Panc1 (cell line): ENCODE results near the gene SALL4. TPM values are rescaled to one million over a fixed set of nuclear protein-coding genes. Genes with fewer than 3 reads are reported as not detected.

Experiments used
- ATAC-seq: fragments of 200-7000 bp; cut with Tn5 transposase; 2 replicates; pipeline ENCODE4 v1.9.1; 2020; ENCODE audit warnings: mild to moderate bottlenecking, moderate library complexity
- BruUV-seq: library from RNA; stranded (reverse); fragments of 400-500 nt; replicated peaks from 2 replicates; lab custom pipeline; 2021; lab: Mats Ljungman, UMichigan
- CTCF ChIA-PET: fragments of 300-600 bp; sonication (Branson Sonifier 250); formaldehyde crosslinking; loops from one replicate; lab custom pipeline; 2022; ENCODE audit warnings: antibody characterized with exemption; lab: Charles Lee
- POLR2A ChIA-PET: fragments of 300-600 bp; sonication (Branson Sonifier 250); formaldehyde crosslinking; loops from one replicate; lab custom pipeline; 2022; ENCODE audit warnings: antibody characterized with exemption; lab: Charles Lee
- DNase-seq: peaks from one replicate; pipeline ENCODE4 v3.0.0-alpha.2; 2010; ENCODE audit warnings: low read depth, low spot score
- H3K27ac ChIP-seq: 2 replicates; pipeline ENCODE4 v1.5.1; 2011; ENCODE audit warnings: mild to moderate bottlenecking, low read length, inconsistent platforms
- H3K27me3 ChIP-seq: fragments of 200-500 bp; sonication (Bioruptor generic); 2 replicates; pipeline ENCODE4 v1.6.0; 2014; ENCODE audit warnings: low read length, inconsistent platforms; ENCODE audit not compliant: control insufficient read depth, insufficient read depth
- H3K36me3 ChIP-seq: fragments of 200-500 bp; sonication (Bioruptor generic); 2 replicates; pipeline ENCODE4 v1.5.1; 2014; ENCODE audit warnings: inconsistent platforms, mild to moderate bottlenecking, low read length, moderate library complexity; ENCODE audit not compliant: control insufficient read depth, insufficient read depth
- H3K4me1 ChIP-seq: 2 replicates; pipeline ENCODE4 v1.5.1; 2011; ENCODE audit warnings: inconsistent platforms, mild to moderate bottlenecking, low read length, moderate library complexity; ENCODE audit not compliant: control insufficient read depth, insufficient read depth
- H3K4me3 ChIP-seq, 2 experiments: 2 replicates each; pipeline ENCODE4 v1.5.1; 2011 to 2012; ENCODE audit warnings: low read depth in 2 of 2, low read length in 2 of 2, mild to moderate bottlenecking in 2 of 2, inconsistent platforms in 1 of 2, moderate library complexity in 1 of 2
- H3K9me3 ChIP-seq: fragments of 200-500 bp; sonication (Bioruptor generic); 2 replicates; pipeline ENCODE4 v1.5.1; 2014; ENCODE audit warnings: low read depth, mild to moderate bottlenecking, inconsistent platforms, low read length, moderate library complexity; ENCODE audit not compliant: control insufficient read depth, insufficient read depth
- CTCF ChIP-seq: fragments of 450-650 bp; IDR thresholded peaks from 2 replicates; pipeline ENCODE4 v1.5.1; 2017; ENCODE audit warnings: mild to moderate bottlenecking
- POLR2AphosphoS5 ChIP-seq: IDR thresholded peaks from 2 replicates; pipeline ENCODE4 v1.6.1; 2012; ENCODE audit warnings: mild to moderate bottlenecking, low read depth, low read length, moderate library complexity
- SIN3A ChIP-seq: IDR thresholded peaks from 2 replicates; pipeline ENCODE4 v1.6.1; 2012; ENCODE audit warnings: low read depth, mild to moderate bottlenecking, low read length, moderate library complexity, borderline replicate concordance; ENCODE audit not compliant: insufficient read depth
- TCF7L2 ChIP-seq: IDR thresholded peaks from 2 replicates; pipeline ENCODE4 v1.6.1; 2011; ENCODE audit warnings: mild to moderate bottlenecking, low read depth, low read length, inconsistent platforms
- in situ Hi-C: cut with HindIII; loops from 2 replicates; pipeline ENCODE4 v1.10.0; 2016; ENCODE audit warnings: low sequenced_read_pairs, low pct_unique_long_range_greater_than_20kb
- intact Hi-C: fragments of 100-400 bp; cut with micrococcal nuclease; formaldehyde crosslinking; loops from one replicate; pipeline ENCODE4 v1.10.0; 2022; ENCODE audit not compliant: unreplicated experiment
- total RNA-seq: library from RNA; stranded (reverse); gene quantifications from one replicate; pipeline ENCODE4 v1.2.1, GENCODE V29; 2021; ENCODE audit not compliant: unreplicated experiment
- TF ChIP-seq, protein P1 (sequence below), 2 experiments: IDR thresholded peaks; 2 replicates each; pipeline ENCODE4 v1.6.1; 2011 to 2012; ENCODE audit warnings: low read depth in 2 of 2, control low read depth in 1 of 2, low read length in 1 of 2, mild to moderate bottlenecking in 1 of 2, moderate library complexity in 1 of 2; ENCODE audit not compliant: insufficient read depth in 1 of 2

The SALL4 gene
- total RNA-seq, 1 experiment from 2014 or later: 1.6 TPM

- no TSS peak for BruUV-seq
- H3K36me3 ChIP-seq: no peaks in the 10 kb centered on the region; the same call in 1 of the 2 replicates
- intact Hi-C loops (no loop called here), in situ Hi-C loops (no loop called here)
- no peak overlapping the region for H3K27ac ChIP-seq
- DNase-seq (no peak), ATAC-seq (no peak)
- ChIA-PET CTCF (no interaction called here), POLR2A (no interaction called here)
- H3K4me1 ChIP-seq: 0 out of 2 replicates have a peak, but pooled peaks cover 2% of the 10 kb centered on the region
- H3K9me3 ChIP-seq: no peaks in the 10 kb centered on the region
- H3K4me3 ChIP-seq: no peak overlapping the region
- no peak for TF ChIP-seq POLR2AphosphoS5
- TF ChIP-seq CTCF: no peak
- TF ChIP-seq SIN3A: no peak
- no peak for TF ChIP-seq TCF7L2
- TF ChIP-seq, protein P1, sequence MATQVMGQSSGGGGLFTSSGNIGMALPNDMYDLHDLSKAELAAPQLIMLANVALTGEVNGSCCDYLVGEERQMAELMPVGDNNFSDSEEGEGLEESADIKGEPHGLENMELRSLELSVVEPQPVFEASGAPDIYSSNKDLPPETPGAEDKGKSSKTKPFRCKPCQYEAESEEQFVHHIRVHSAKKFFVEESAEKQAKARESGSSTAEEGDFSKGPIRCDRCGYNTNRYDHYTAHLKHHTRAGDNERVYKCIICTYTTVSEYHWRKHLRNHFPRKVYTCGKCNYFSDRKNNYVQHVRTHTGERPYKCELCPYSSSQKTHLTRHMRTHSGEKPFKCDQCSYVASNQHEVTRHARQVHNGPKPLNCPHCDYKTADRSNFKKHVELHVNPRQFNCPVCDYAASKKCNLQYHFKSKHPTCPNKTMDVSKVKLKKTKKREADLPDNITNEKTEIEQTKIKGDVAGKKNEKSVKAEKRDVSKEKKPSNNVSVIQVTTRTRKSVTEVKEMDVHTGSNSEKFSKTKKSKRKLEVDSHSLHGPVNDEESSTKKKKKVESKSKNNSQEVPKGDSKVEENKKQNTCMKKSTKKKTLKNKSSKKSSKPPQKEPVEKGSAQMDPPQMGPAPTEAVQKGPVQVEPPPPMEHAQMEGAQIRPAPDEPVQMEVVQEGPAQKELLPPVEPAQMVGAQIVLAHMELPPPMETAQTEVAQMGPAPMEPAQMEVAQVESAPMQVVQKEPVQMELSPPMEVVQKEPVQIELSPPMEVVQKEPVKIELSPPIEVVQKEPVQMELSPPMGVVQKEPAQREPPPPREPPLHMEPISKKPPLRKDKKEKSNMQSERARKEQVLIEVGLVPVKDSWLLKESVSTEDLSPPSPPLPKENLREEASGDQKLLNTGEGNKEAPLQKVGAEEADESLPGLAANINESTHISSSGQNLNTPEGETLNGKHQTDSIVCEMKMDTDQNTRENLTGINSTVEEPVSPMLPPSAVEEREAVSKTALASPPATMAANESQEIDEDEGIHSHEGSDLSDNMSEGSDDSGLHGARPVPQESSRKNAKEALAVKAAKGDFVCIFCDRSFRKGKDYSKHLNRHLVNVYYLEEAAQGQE (IDR thresholded peaks at IDR 0.05; ENCODE audit: insufficient read depth in 1 of 2, low read depth in 2 of 2, low read length in 1 of 2): no peak
- H3K27me3 ChIP-seq: no peaks in the 10 kb centered on the region
Observed at GRCh38 chr20:51772236-51772635, 30.1 kb downstream of the SALL4 start.

DNA sequence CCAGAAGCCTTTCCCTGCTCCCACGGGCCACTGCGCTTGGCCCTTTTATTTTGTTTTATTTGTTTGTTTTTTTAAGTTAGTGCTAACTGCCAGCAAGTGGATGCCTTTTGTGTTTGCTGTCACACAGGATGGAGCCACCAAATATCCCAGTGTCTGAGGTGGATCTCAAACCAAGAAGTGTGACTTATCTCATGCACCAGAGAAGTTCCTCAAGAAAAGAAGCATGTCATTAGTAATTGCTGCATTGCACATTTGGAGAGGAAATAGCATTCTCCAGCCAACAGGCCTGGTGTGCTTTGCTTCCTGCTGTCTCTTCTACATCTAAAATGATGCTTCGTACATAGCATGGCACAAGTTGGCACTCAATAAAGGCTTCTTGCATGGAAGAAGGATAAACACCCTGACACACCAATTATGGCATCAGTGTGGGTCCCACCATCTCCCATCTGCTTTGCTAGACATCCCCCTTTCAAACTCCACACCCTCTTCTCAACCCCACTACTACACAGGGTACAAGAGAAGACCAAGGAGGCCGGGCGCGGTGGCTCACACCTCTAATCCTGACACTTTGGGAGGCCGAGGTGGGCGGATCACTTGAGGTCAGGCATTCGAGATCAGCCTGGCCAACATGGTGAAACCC lies 32.2 kb downstream of the SALL4 start:
- Histone ChIP-seq H3K4me1 (0 out of 2 replicates have a peak, but pooled peaks cover 2% of the 10 kb centered on the region), H3K27me3 (no peaks in the 10 kb centered on the region), H3K4me3 (no peak overlapping the region), H3K9me3 (no peaks in the 10 kb centered on the region), H3K36me3 (no peaks in the 10 kb centered on the region; the same call in 1 of the 2 replicates), H3K27ac (no peak overlapping the region)
- in situ Hi-C loops: no loop called here
- ATAC-seq: no peak
- CTCF ChIA-PET: interaction anchor here (0.7 kb wide), 1 partner anchor 168 kb away, joined by 3 read pairs; no protein-coding TSS in a partner anchor
- no peak for DNase-seq
- no TSS peak for BruUV-seq
- TF ChIP-seq SIN3A (no peak), CTCF (no peak), POLR2AphosphoS5 (no peak), TCF7L2 (no peak)
- TF ChIP-seq, protein P1 (IDR thresholded peaks at IDR 0.05; ENCODE audit: insufficient read depth in 1 of 2, low read depth in 2 of 2, low read length in 1 of 2): no peak
- POLR2A ChIA-PET: interaction anchor here (0.7 kb wide), 1 partner anchor 27 kb away, joined by 3 read pairs; no protein-coding TSS in a partner anchor
- intact Hi-C loops: no loop called here
